ENCODE results near the gene DMRTC2. TPM values are rescaled to one million over a fixed set of nuclear protein-coding genes. Genes with fewer than 3 reads are reported as not detected.
A peak's percentile ranks its signal among the peaks of the same experiment; 100 is the strongest.

The DMRTC2 gene
- total and polyA plus RNA-seq, 9 of the 15 experiments (the other 6 are each of a cell fraction or from before 2014, with no cell fraction given) = 0.03 TPM; not detected in 8

- no peak for TF ChIP-seq ZNF239 (CRISPR knock-in tag; IDR thresholded peaks at IDR 0.05)
- no peak for TF ChIP-seq CREB5 (CRISPR knock-in tag; IDR thresholded peaks at IDR 0.05)
- TF ChIP-seq PTBP1 (IDR thresholded peaks at IDR 0.05; ENCODE audit: low read depth, low read length) = 0 out of 2 replicates have a peak, but pooled peaks have one; percentile 48
- TF ChIP-seq ETV6 (IDR thresholded peaks at IDR 0.05; ENCODE audit: borderline replicate concordance in 1 of 2, low read depth in 2 of 2, low read length in 1 of 2) = no peak
- no peak for TF ChIP-seq ETV6 (CRISPR knock-in tag; IDR thresholded peaks at IDR 0.05; ENCODE audit: borderline replicate concordance)
- TF ChIP-seq RB1 (IDR thresholded peaks at IDR 0.05; ENCODE audit: low read depth) = peak; percentile 8; the same call in 1 of the 2 replicates
- TF ChIP-seq AFF1 (IDR thresholded peaks at IDR 0.05; ENCODE audit: low read depth in 1 of 2, partially characterized antibody in 2 of 2) = no peak
- no peak for TF ChIP-seq GMEB1 (CRISPR knock-in tag; IDR thresholded peaks at IDR 0.05)
- no peak for TF ChIP-seq RFX1 (IDR thresholded peaks at IDR 0.05)
- no peak for TF ChIP-seq MXI1 (IDR thresholded peaks at IDR 0.05; ENCODE audit: low read depth, low read length)
- TF ChIP-seq MYBL2 (IDR thresholded peaks at IDR 0.05; ENCODE audit: low read depth) = no peak
- no peak for TF ChIP-seq MYBL2 (CRISPR knock-in tag; IDR thresholded peaks at IDR 0.05; ENCODE audit: borderline replicate concordance)
- TF ChIP-seq ZC3H4 (CRISPR knock-in tag; IDR thresholded peaks at IDR 0.05; ENCODE audit: borderline replicate concordance) = peak; percentile 68; the same call in 1 of the 2 replicates
- TF ChIP-seq RUNX1 (IDR thresholded peaks at IDR 0.05; ENCODE audit: low read depth) = no peak
- no peak for TF ChIP-seq CREB1 (IDR thresholded peaks at IDR 0.05)
- TF ChIP-seq CREB1 (CRISPR knock-in tag; IDR thresholded peaks at IDR 0.05) = no peak
- no peak for TF ChIP-seq FOXO4 (CRISPR knock-in tag; IDR thresholded peaks at IDR 0.05)
- TF ChIP-seq SIN3B (IDR thresholded peaks at IDR 0.05; ENCODE audit: low read depth) = no peak
- peak in 1 of 2 experiments; percentile 70 for TF ChIP-seq E2F6 (IDR thresholded peaks at IDR 0.05; ENCODE audit: borderline replicate concordance in 1 of 2, extremely low read depth in 1 of 2, insufficient read depth in 1 of 2, insufficient read length in 1 of 2, low read depth in 1 of 2, low read length in 1 of 2, poor library complexity in 1 of 2, severe bottlenecking in 1 of 2)
- no peak for TF ChIP-seq HCFC1 (IDR thresholded peaks at IDR 0.05; ENCODE audit: low read depth, low read length)
Observed at GRCh38 chr19:41883463-41883820, 38.6 kb downstream of the DMRTC2 start (continued).
